GM21737 (cell line): ENCODE data around the gene KIF7.

Source experiments
- ATAC-seq: cut with Tn5 transposase; IDR thresholded peaks from one replicate; pipeline ENCODE4 v1.9.1; 2021; ENCODE audit warnings: mild to moderate bottlenecking, moderate library complexity; ENCODE audit not compliant: unreplicated experiment

Gene KIF7

GRCh38 chr15:89648106-89649012 is 6.9 kb downstream of the KIF7 start:
- ATAC-seq = no peak

DNA sequence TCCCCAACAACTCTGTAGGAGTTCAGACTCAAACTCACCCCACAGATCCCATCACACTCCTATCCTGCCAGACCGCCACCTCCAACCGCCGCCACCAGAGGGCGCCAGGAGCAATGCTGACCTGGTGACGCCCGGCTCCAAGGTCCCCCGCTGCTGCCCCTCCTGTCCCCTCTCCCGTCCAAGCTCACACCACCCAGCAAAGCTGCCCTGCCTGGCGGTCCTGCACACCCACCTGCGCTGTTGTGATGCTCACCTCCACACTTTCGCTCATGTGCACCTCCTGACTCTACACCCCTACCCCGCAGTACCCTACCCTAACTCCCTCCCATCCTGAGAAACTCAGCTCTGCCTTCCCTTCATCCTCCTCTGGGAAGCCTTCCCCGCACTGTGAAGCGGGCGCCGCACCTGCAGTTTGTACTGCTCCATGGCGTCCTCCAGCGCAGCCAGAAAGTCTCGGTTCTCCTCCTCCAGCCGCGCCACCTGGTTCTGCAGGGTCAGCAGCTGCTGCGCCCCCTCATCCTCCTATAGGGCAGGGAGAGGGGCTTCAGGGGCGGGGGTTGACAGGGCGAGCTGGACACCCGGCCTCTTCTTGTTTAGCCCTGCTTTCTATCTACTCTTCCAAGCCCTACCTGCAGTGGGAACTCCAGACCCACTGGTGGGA is 7.9 kb downstream of the KIF7 start:
- no peak for ATAC-seq

- ATAC-seq = no peak
Measured at GRCh38 chr15:89646416-89647141, 8.7 kb downstream of the KIF7 start.

DNA sequence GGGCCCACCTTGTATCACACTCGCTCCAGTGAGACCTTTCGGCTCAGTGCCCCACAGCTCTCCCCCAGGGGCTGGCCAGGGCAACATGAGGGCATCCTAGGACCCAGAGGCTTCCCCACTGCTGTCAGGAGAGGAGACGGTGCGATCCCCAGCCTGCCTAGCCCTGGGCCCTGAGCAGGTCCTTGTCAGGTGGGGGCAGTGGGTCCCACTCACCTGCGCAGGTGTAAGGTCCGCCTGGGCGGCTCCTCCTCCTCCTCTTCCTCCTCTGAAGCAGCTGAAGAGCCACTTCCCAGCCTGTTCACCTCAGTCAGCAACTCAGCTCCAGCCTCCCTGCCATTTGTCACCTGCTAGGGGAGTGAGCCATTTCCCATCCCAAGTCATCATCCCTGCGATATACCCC is 9.6 kb downstream of the KIF7 start:
- ATAC-seq = no peak

GRCh38 chr15:89642106-89642505 is 13.2 kb downstream of the KIF7 start:
- no peak for ATAC-seq

DNA sequence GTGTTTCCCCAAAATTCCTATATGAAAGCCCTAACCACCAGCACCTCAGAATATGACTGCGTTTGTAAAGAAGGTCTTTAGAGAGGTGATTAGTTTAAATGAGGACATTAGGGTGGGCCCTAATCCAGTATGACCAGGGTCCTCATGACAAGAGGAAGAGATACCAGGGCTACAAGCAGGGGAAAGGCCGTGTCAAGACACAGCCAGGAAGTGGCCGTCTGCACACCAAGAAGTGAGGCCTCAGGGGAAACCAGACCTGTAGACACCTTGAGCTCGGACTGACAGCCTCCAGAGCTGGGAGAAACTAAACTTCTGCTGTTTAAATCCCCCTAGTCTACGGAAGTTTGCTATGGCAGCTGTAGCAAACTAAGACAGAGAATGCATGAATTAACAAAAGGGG is 14.2 kb downstream of the KIF7 start:
- no peak for ATAC-seq

DNA sequence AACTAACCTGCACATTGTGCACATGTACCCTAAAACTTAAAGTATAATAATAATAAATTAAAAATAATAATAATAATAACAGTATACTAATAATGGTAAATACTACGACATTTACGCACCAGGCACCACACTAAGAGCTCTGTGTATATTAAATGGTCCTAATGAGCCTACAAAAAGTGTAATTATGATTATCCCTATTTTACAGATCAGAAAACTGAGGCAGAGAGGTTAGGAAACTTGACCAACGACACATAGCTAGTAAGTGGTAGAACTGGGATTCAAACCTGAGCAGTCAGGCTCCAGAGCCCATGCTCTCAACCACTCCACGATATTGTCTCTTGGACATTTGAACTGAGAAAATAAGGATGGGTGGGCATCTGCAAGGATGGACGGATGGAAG is 15.0 kb downstream of the KIF7 start:
- no peak for ATAC-seq

- no peak for ATAC-seq
Measured at GRCh38 chr15:89633585-89633984, 21.7 kb downstream of the KIF7 start.

DNA sequence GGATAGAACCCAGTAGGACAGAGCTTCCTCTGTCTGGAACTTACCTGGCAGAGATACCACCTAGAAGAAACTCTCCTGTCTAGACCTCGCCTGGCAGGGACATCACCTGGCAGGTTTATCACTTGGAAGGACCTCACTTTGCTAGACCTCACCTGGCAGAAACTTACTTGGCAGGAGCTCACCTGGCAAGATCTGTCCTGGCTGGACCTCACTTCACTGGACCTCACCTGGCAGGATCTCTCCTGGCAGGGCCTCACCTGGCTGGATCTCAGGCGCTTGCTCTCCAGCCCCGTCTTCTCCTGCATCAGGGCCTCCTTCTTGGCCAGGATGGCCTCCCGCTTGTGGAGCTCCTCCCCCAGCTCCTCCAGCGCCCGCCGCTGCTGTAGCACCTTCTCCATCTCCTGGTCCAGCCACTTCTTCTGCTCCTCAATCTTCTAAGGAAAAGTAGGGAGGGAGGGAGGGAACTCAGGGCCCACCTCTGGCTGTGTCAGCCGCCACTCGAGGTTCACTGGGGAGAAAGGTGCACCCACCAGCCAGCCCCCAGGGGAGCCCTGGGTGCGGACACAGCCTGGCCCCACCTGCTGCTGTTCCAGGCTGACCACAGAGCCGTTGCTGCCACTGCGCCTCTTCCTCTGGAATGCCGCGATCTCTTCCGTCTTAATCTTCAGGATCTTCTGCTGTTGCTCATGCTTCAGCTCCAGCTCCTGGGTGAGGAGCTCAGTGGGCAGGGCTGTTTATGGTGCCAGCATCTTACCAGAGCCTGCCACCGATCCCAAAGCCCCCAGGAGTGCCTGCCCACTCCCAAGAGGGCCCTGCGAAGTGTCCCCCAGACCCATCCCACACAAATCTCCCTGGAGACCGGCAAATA is 22.5 kb downstream of the KIF7 start:
- no peak for ATAC-seq

- no peak for ATAC-seq
Measured at GRCh38 chr15:89631902-89632264, 23.4 kb downstream of the KIF7 start.

GRCh38 chr15:89630974-89631901 is 24.0 kb downstream of the KIF7 start:
- no peak for ATAC-seq

DNA sequence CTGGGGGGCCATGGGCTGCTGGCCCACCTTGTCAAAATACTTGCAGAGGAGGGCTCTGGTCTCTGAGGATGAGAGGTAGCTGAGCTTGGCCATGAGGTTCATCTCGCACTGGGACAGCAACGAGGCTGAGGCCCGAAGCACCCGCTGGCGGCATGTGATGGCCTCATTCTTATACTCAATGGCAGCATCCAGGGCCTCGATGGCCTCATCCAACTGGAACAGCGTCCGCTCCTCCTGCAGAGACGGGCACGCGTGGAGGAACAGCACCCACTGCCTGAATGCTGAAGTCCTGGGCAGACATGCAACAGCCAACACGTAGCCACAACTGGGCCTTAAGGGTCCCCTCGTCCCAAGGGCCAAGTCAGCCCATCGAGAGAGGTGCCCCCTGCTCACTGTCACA is 25.0 kb downstream of the KIF7 start:
- no peak for ATAC-seq

- ATAC-seq = no peak
Measured at GRCh38 chr15:89629829-89630228, 25.4 kb downstream of the KIF7 start.

- ATAC-seq = no peak
Measured at GRCh38 chr15:89628806-89629715, 26.2 kb downstream of the KIF7 start.

DNA sequence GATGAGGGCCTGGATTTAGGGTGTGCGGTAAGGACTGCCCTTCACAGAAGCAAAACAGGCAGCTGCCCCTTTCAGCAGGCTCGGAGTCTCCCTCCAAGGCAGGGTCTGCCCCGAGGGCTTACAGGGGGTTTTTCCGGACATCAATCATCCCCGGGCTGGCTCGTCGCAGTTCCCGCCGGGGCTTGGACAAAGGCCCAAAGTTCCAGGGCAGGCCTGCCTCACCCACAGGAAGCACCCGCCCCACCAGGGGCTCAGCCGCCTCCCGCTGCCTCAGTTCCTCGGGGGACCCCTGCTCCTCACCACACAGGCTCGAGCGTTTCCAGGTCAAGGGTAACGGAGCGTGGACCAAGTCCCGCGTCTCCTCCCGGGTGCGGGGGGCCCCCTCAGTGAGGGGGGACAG is 27.0 kb downstream of the KIF7 start:
- no peak for ATAC-seq

DNA sequence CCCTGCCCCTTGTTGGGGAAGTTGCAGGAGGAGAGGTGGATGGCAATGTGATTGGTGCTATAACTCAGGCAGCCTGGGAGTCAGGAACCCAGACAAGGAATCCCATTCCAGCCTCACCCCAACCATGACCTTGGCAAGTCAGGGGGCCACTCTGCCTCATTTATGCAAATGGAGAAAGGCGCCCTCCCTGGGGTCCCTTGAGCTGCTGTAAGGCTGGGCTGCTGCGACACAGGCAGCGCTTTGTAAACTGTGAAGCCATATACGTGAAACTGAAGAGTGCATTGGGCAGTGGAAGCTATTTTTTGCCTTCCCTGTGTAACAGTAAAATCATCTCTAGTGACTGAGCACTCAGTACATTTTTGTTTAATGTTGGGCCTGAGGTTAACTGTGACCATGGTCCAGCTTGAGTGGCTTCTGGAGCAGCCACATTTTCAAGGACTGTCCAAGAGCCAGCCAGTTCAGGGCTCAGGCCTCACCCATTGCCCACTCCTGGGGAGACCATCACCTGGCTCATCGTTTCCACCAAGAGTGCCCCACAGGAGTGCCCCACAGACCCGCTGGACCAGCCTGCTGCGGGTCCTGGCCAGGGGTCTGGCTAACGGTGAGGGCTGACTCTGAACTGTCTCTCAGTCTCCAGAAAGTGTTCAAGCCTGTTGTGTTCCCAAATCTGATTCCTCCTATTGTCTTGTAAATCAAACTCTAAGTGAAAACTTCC is 27.9 kb downstream of the KIF7 start:
- ATAC-seq = no peak

- ATAC-seq = no peak
Measured at GRCh38 chr15:89625716-89626115, 29.6 kb downstream of the KIF7 start.

DNA sequence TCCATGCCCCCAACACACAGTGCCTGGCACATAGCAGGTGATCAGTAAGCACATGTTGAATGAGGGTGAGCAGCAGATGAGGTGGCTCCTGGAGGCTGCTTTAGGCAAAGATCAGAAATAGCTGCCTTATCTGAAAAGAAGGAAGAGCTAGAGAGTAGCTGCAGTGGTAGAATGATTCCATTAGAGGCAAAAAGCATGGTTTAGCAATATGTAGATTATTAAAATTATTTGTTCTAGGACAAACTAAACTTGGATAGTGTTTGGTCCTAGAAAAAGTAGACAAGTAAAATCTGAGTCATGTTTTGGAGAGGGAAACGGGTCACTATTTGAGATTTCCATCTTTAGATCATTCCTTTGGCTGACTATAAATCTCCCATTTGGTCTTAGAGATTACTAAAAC is 32.1 kb downstream of the KIF7 start:
- no peak for ATAC-seq
